NCI-H2171 treated with DMSO at 0.1 percent for 48 hours (cell line): ENCODE results near the gene OXT.

Experiments used
- DNase-seq: peaks from one replicate; lab custom pipeline; 2025; lab: John Stamatoyannopoulos, UW

The OXT gene

GRCh38 chr20:3109350-3110302 lies 38.2 kb downstream of the OXT start:
- DNase-seq, result no peak

GRCh38 chr20:3111507-3111906 lies 40.1 kb downstream of the OXT start:
- DNase-seq, result no peak

- DNase-seq, result no peak
Observed at GRCh38 chr20:3111995-3112394, 40.6 kb downstream of the OXT start.

GRCh38 chr20:3115190-3116107 lies 44.0 kb downstream of the OXT start:
- peak; percentile 75 for DNase-seq

- DNase-seq, result no peak
Observed at GRCh38 chr20:3116341-3116740, 44.9 kb downstream of the OXT start.

- DNase-seq, result peak; percentile 93
Observed at GRCh38 chr20:3117839-3118379, 46.5 kb downstream of the OXT start.

- no peak for DNase-seq
Observed at GRCh38 chr20:3119044-3119443, 47.6 kb downstream of the OXT start.

- DNase-seq, result no peak
Observed at GRCh38 chr20:3121271-3121911, 50.0 kb downstream of the OXT start.
